ENCODE measurements around the gene GLG1.
"Not testable (repeated sequence)": the region's sequence is repeated elsewhere in the genome, so short reads cannot be mapped to it uniquely, and the experiment has no call there.

GLG1 gene

GRCh38 chr16:74524926-74525325, 82.0 kb downstream of the GLG1 start:
- no peak for DNase-seq

- DNase-seq: no peak
Observed at GRCh38 chr16:74524117-74524516, 82.8 kb downstream of the GLG1 start.

GRCh38 chr16:74523706-74524105, 83.2 kb downstream of the GLG1 start:
- not testable (repeated sequence) for DNase-seq

- DNase-seq: no peak
Observed at GRCh38 chr16:74522160-74522559, 84.8 kb downstream of the GLG1 start.

GRCh38 chr16:74521691-74522090, 85.2 kb downstream of the GLG1 start:
- DNase-seq: no peak

GRCh38 chr16:74518934-74519333, 88.0 kb downstream of the GLG1 start:
- not testable (repeated sequence) for DNase-seq

- DNase-seq: no peak
Observed at GRCh38 chr16:74511961-74512360, 95.0 kb downstream of the GLG1 start.

GRCh38 chr16:74505011-74505410, 101.9 kb downstream of the GLG1 start:
- DNase-seq: no peak

GRCh38 chr16:74503412-74503811, 103.5 kb downstream of the GLG1 start:
- no peak for DNase-seq

GRCh38 chr16:74501484-74502478, 105.1 kb downstream of the GLG1 start:
- DNase-seq: no peak

GRCh38 chr16:74500907-74501306, 106.0 kb downstream of the GLG1 start:
- no peak for DNase-seq

- DNase-seq: no peak
Observed at GRCh38 chr16:74499114-74499513, 107.8 kb downstream of the GLG1 start.

GRCh38 chr16:74497761-74498160, 109.2 kb downstream of the GLG1 start:
- DNase-seq: no peak

- no peak for DNase-seq
Observed at GRCh38 chr16:74496054-74496453, 110.9 kb downstream of the GLG1 start.

GRCh38 chr16:74492976-74493375, 113.9 kb downstream of the GLG1 start:
- no peak for DNase-seq

- DNase-seq: no peak
Observed at GRCh38 chr16:74487634-74488495, 119.0 kb downstream of the GLG1 start.

- DNase-seq: no peak
Observed at GRCh38 chr16:74485916-74486315, 121.0 kb downstream of the GLG1 start.

GRCh38 chr16:74480150-74481029, 126.5 kb downstream of the GLG1 start:
- DNase-seq: no peak

GRCh38 chr16:74477226-74477625, 129.7 kb downstream of the GLG1 start:
- no peak for DNase-seq

- no peak for DNase-seq
Observed at GRCh38 chr16:74474416-74474815, 132.5 kb downstream of the GLG1 start.

- no peak for DNase-seq
Observed at GRCh38 chr16:74472540-74472939, 134.4 kb downstream of the GLG1 start.

GRCh38 chr16:74472010-74472409, 134.9 kb downstream of the GLG1 start:
- no peak for DNase-seq
